ENCODE data around the gene EML2.

EML2 gene

GRCh38 chr19:45568732-45569131, 70.5 kb downstream of the EML2 start:
- peaks cover 6% of the 10 kb centered on the region for H3K4me1 ChIP-seq (ENCODE audit: insufficient read depth, insufficient read length)
- no peak overlapping the region for H3K9ac ChIP-seq (ENCODE audit: insufficient read length, low read depth)
- no peak overlapping the region for H3K4me3 ChIP-seq (ENCODE audit: insufficient read length, low read depth)
- H3K27me3 ChIP-seq (ENCODE audit: insufficient read depth, insufficient read length), result no peaks in the 10 kb centered on the region
- no peak for TF ChIP-seq YY1 (IDR thresholded peaks at IDR 0.05; ENCODE audit: insufficient read depth, insufficient read length)
- no peak for TF ChIP-seq SUZ12 (IDR thresholded peaks at IDR 0.05; ENCODE audit: extremely low read depth, insufficient read depth, insufficient read length)
- TF ChIP-seq ZNF274 (IDR thresholded peaks at IDR 0.05; ENCODE audit: low read depth, low read length), result no peak
- peaks cover 3% of the 10 kb centered on the region for H3K36me3 ChIP-seq (ENCODE audit: insufficient read depth, insufficient read length, low read length)
- DNase-seq (ENCODE audit: low read depth, low spot score), result no peak
- H3K9me3 ChIP-seq (ENCODE audit: insufficient read depth, low read length), result no peaks in the 10 kb centered on the region; the same call in 1 of the 2 replicates

GRCh38 chr19:45567609-45568008, 71.6 kb downstream of the EML2 start:
- H3K27me3 ChIP-seq (ENCODE audit: insufficient read depth, insufficient read length), result no peaks in the 10 kb centered on the region
- no peaks in the 10 kb centered on the region; the same call in 1 of the 2 replicates for H3K9me3 ChIP-seq (ENCODE audit: insufficient read depth, low read length)
- H3K4me3 ChIP-seq (ENCODE audit: insufficient read length, low read depth), result no peak overlapping the region
- no peak for DNase-seq (ENCODE audit: low read depth, low spot score)
- TF ChIP-seq YY1 (IDR thresholded peaks at IDR 0.05; ENCODE audit: insufficient read depth, insufficient read length), result no peak
- TF ChIP-seq ZNF274 (IDR thresholded peaks at IDR 0.05; ENCODE audit: low read depth, low read length), result no peak
- TF ChIP-seq SUZ12 (IDR thresholded peaks at IDR 0.05; ENCODE audit: extremely low read depth, insufficient read depth, insufficient read length), result no peak
- H3K9ac ChIP-seq (ENCODE audit: insufficient read length, low read depth), result no peak overlapping the region
- peaks cover 6% of the 10 kb centered on the region for H3K4me1 ChIP-seq (ENCODE audit: insufficient read depth, insufficient read length)
- H3K36me3 ChIP-seq (ENCODE audit: insufficient read depth, insufficient read length, low read length), result peaks cover 3% of the 10 kb centered on the region

GRCh38 chr19:45564131-45564780, 74.9 kb downstream of the EML2 start:
- peak; percentile 36 for DNase-seq (ENCODE audit: low read depth, low spot score)
- TF ChIP-seq ZNF274 (IDR thresholded peaks at IDR 0.05; ENCODE audit: low read depth, low read length) (no peak), SUZ12 (IDR thresholded peaks at IDR 0.05; ENCODE audit: extremely low read depth, insufficient read depth, insufficient read length) (no peak), YY1 (IDR thresholded peaks at IDR 0.05; ENCODE audit: insufficient read depth, insufficient read length) (no peak)
- H3K27me3 ChIP-seq (ENCODE audit: insufficient read depth, insufficient read length), result no peaks in the 10 kb centered on the region
- H3K9me3 ChIP-seq (ENCODE audit: insufficient read depth, low read length), result no peaks in the 10 kb centered on the region
- H3K4me1 ChIP-seq (ENCODE audit: insufficient read depth, insufficient read length), result peaks cover 6% of the 10 kb centered on the region
- no peaks in the 10 kb centered on the region for H3K36me3 ChIP-seq (ENCODE audit: insufficient read depth, insufficient read length, low read length)
- H3K4me3 ChIP-seq (ENCODE audit: insufficient read length, low read depth), result no peak overlapping the region
- peak overlapping the region; percentile 32 for H3K9ac ChIP-seq (ENCODE audit: insufficient read length, low read depth)

GRCh38 chr19:45560686-45561085, 78.5 kb downstream of the EML2 start:
- H3K4me1 ChIP-seq (ENCODE audit: insufficient read depth, insufficient read length), result peaks cover 3% of the 10 kb centered on the region
- H3K9me3 ChIP-seq (ENCODE audit: insufficient read depth, low read length), result no peaks in the 10 kb centered on the region
- DNase-seq (ENCODE audit: low read depth, low spot score), result no peak
- H3K27me3 ChIP-seq (ENCODE audit: insufficient read depth, insufficient read length), result no peaks in the 10 kb centered on the region
- H3K9ac ChIP-seq (ENCODE audit: insufficient read length, low read depth), result no peak overlapping the region
- H3K36me3 ChIP-seq (ENCODE audit: insufficient read depth, insufficient read length, low read length), result no peaks in the 10 kb centered on the region
- TF ChIP-seq SUZ12 (IDR thresholded peaks at IDR 0.05; ENCODE audit: extremely low read depth, insufficient read depth, insufficient read length), result no peak
- TF ChIP-seq YY1 (IDR thresholded peaks at IDR 0.05; ENCODE audit: insufficient read depth, insufficient read length), result no peak
- TF ChIP-seq ZNF274 (IDR thresholded peaks at IDR 0.05; ENCODE audit: low read depth, low read length), result no peak
- no peak overlapping the region for H3K4me3 ChIP-seq (ENCODE audit: insufficient read length, low read depth)

GRCh38 chr19:45560038-45560437, 79.2 kb downstream of the EML2 start:
- no peaks in the 10 kb centered on the region for H3K36me3 ChIP-seq (ENCODE audit: insufficient read depth, insufficient read length, low read length)
- H3K27me3 ChIP-seq (ENCODE audit: insufficient read depth, insufficient read length), result no peaks in the 10 kb centered on the region
- no peak overlapping the region for H3K4me3 ChIP-seq (ENCODE audit: insufficient read length, low read depth)
- H3K4me1 ChIP-seq (ENCODE audit: insufficient read depth, insufficient read length), result peaks cover 3% of the 10 kb centered on the region
- TF ChIP-seq YY1 (IDR thresholded peaks at IDR 0.05; ENCODE audit: insufficient read depth, insufficient read length), result no peak
- no peak for TF ChIP-seq ZNF274 (IDR thresholded peaks at IDR 0.05; ENCODE audit: low read depth, low read length)
- no peak for TF ChIP-seq SUZ12 (IDR thresholded peaks at IDR 0.05; ENCODE audit: extremely low read depth, insufficient read depth, insufficient read length)
- DNase-seq (ENCODE audit: low read depth, low spot score), result no peak
- H3K9me3 ChIP-seq (ENCODE audit: insufficient read depth, low read length), result no peaks in the 10 kb centered on the region
- H3K9ac ChIP-seq (ENCODE audit: insufficient read length, low read depth), result peak overlapping the region; percentile 36
